ENCODE data around the gene MEGF11.

DNA sequence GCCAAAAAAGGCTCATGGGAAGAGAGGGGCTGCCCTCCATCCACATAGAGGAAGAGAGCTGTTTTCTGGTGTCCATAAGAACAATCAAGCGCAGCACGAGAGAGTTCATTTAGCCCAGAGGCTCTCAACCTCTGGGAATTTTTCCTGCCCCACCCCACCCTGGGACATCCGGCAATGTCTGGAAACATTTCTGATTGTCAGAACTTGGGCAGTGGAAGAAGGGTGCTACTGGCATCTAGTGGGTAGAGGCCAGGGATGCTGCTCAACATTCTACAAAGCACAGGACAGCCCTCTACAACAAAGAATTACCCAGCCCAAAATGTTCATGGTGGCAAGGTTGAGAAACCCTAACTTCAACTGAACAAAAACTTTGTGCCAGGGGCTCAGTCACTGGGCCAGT, 291.4 kb downstream of the MEGF11 start:
- TF ChIP-seq POLR2A (IDR thresholded peaks at IDR 0.05) (no peak), CTCF (IDR thresholded peaks at IDR 0.05) (peak in 1 of 4 donors; percentile 20)

All from right lobe of liver (tissue), 4 donors.